ENCODE results near the gene SLC1A1. TPM values are rescaled to one million over a fixed set of nuclear protein-coding genes. Genes with fewer than 3 reads are reported as not detected.

Gene SLC1A1
- total RNA-seq, 3 donors from 2014 or later (not counting 1 experiment from before 2014, with no cell fraction given): not detected

DNA sequence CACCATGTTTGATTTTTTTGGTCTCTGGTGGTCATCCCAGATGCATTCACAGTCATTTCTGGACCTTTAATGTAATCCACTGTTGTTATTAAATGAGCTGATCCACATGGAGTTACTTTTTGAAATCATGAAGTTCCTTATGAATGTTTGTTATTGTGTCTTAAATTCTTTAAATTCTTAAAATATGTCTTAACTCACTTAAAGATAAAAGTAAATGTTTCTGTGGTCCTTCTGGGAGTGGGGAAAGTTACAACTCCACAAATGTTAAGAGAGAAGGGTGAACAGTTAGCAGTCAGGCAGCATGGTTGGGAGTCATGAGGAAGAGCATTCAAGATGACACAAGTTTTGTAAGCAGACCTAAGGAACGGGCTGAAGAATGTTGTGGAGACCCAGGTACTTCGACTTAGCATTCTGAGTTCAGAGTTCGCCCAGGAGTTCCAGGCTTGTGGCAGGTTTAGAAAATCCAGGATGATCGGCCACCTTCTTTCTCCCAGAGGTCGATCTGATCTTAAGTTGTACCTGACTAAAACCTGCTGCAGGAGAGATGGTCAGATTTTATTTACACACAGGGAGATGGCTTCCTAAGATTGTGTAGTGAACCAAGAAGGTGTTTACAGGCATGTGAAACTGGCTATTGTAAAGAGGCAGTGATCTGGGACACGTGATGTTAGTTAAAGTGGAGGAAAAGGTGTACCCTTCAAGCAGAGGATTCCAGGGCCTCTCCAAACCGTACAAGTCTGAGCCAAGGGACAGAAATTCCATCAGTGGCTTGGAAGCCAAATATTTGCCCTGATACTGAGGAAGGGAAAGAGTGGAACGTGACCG, 17.2 kb downstream of the SLC1A1 start:
- peaks cover 0 to 12% of the 10 kb centered on the region in 2 donors for H3K27me3 Mint-ChIP-seq (ENCODE audit: low read depth in 2 of 2)
- no peaks in the 10 kb centered on the region for H3K36me3 Mint-ChIP-seq
- no peak for TF ChIP-seq CTCF (IDR thresholded peaks at IDR 0.05)
- intact Hi-C loops (cut with micrococcal nuclease): no loop called here
- Histone ChIP-seq H3K27me3 (ENCODE audit: control insufficient read depth, insufficient read depth, low read length) (no peaks in the 10 kb centered on the region), H3K36me3 (ENCODE audit: control insufficient read depth, insufficient read depth, low read length) (no peaks in the 10 kb centered on the region), H3K27ac (ENCODE audit: low read length) (no peak overlapping the region), H3K4me1 (ENCODE audit: control insufficient read depth, insufficient read depth, low read length) (no peaks in the 10 kb centered on the region), H3K4me3 (ENCODE audit: low read length) (no peak overlapping the region), H3K9me3 (ENCODE audit: control insufficient read depth, insufficient read depth, low read length) (no peaks in the 10 kb centered on the region)
- no peak overlapping the region for H3K4me3 Mint-ChIP-seq
- no peak for ATAC-seq
- H3K4me1 Mint-ChIP-seq: no peaks in the 10 kb centered on the region
- 95% methylated on average over 9 of the region's 9 CpGs for WGBS (ENCODE audit: insufficient coverage)
- no peak for DNase-seq
- no peaks in the 10 kb centered on the region for H3K9me3 Mint-ChIP-seq
- H3K27ac Mint-ChIP-seq: no peak overlapping the region

- H3K27me3 ChIP-seq (ENCODE audit: control insufficient read depth, insufficient read depth, low read length): no peaks in the 10 kb centered on the region
- no peaks in the 10 kb centered on the region for H3K9me3 ChIP-seq (ENCODE audit: control insufficient read depth, insufficient read depth, low read length)
- H3K27ac Mint-ChIP-seq: no peak overlapping the region
- H3K4me3 Mint-ChIP-seq: no peak overlapping the region
- 92% methylated on average over 7 of the region's 7 CpGs for WGBS (ENCODE audit: insufficient coverage)
- H3K4me3 ChIP-seq (ENCODE audit: low read length): no peak overlapping the region
- H3K27me3 Mint-ChIP-seq (ENCODE audit: low read depth in 2 of 2): peaks cover 0 to 7% of the 10 kb centered on the region in 2 donors
- no peaks in the 10 kb centered on the region for H3K4me1 Mint-ChIP-seq
- no peak for ATAC-seq
- no peaks in the 10 kb centered on the region for H3K36me3 ChIP-seq (ENCODE audit: control insufficient read depth, insufficient read depth, low read length)
- H3K4me1 ChIP-seq (ENCODE audit: control insufficient read depth, insufficient read depth, low read length): no peaks in the 10 kb centered on the region
- no peak overlapping the region for H3K27ac ChIP-seq (ENCODE audit: low read length)
- no peak for DNase-seq
- TF ChIP-seq CTCF (IDR thresholded peaks at IDR 0.05): no peak
- no peaks in the 10 kb centered on the region for H3K9me3 Mint-ChIP-seq
- intact Hi-C loops (cut with micrococcal nuclease): no loop called here
- no peaks in the 10 kb centered on the region for H3K36me3 Mint-ChIP-seq
Observed at GRCh38 chr9:4508246-4508906, 18.1 kb downstream of the SLC1A1 start.

GRCh38 chr9:4508907-4509589, 18.8 kb downstream of the SLC1A1 start:
- TF ChIP-seq CTCF (IDR thresholded peaks at IDR 0.05): no peak
- no peaks in the 10 kb centered on the region for H3K27me3 ChIP-seq (ENCODE audit: control insufficient read depth, insufficient read depth, low read length)
- ATAC-seq (no peak), DNase-seq (no peak)
- no peak overlapping the region for H3K27ac ChIP-seq (ENCODE audit: low read length)
- no peaks in the 10 kb centered on the region for H3K36me3 ChIP-seq (ENCODE audit: control insufficient read depth, insufficient read depth, low read length)
- H3K4me3 ChIP-seq (ENCODE audit: low read length): no peak overlapping the region
- Mint-ChIP-seq H3K9me3 (no peaks in the 10 kb centered on the region), H3K27ac (no peak overlapping the region), H3K27me3 (ENCODE audit: low read depth in 2 of 2) (peaks cover 0 to 7% of the 10 kb centered on the region in 2 donors), H3K4me1 (no peaks in the 10 kb centered on the region), H3K4me3 (no peak overlapping the region), H3K36me3 (no peaks in the 10 kb centered on the region)
- intact Hi-C loops (cut with micrococcal nuclease): no loop called here
- no peaks in the 10 kb centered on the region for H3K9me3 ChIP-seq (ENCODE audit: control insufficient read depth, insufficient read depth, low read length)
- no peaks in the 10 kb centered on the region for H3K4me1 ChIP-seq (ENCODE audit: control insufficient read depth, insufficient read depth, low read length)
- WGBS (ENCODE audit: insufficient coverage): 83% methylated on average over 2 of the region's 3 CpGs
